NCI-H2107 treated with DMSO at 0.1 percent for 48 hours (cell line): ENCODE data around the gene ZNF331.

Experiments
- DNase-seq: peaks from one replicate; lab custom pipeline; 2025; ENCODE audit not compliant: unreplicated experiment; lab: John Stamatoyannopoulos, UW

Gene ZNF331

DNA sequence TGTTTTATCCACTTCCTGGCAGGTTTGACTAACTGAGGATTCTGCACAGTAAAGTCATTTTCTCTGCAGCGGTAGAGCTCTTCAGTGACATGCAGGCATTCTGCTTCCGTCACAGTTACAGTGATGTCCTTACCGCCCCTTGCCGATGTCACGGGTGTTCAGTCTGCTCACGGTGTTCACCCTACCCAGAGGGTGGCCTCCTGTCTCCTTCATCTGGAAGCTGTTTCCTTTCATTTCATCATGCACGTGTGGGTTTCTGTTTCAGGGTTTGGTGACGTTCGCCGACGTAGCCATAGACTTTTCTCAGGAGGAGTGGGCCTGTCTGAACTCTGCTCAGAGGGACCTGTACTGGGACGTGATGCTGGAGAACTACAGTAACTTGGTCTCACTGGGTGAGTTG, 33.4 kb downstream of the ZNF331 start:
- DNase-seq = no peak

DNA sequence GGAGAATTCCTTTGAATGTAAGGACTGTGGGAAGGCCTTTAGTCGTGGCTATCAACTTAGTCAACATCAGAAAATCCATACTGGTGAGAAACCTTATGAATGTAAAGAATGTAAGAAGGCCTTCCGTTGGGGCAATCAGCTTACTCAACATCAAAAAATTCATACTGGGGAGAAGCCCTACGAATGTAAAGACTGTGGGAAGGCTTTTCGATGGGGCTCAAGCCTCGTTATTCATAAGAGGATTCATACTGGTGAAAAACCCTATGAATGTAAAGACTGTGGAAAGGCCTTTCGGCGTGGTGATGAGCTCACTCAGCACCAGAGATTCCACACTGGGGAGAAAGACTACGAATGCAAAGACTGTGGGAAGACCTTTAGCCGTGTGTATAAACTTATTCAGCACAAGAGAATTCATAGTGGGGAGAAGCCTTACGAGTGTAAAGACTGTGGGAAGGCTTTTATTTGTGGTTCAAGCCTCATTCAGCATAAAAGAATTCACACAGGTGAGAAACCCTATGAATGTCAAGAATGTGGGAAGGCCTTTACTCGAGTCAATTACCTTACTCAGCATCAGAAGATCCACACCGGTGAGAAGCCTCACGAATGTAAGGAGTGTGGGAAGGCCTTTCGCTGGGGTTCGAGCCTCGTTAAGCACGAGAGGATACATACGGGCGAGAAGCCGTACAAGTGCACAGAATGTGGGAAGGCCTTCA, 39.2 kb downstream of the ZNF331 start:
- no peak for DNase-seq

DNA sequence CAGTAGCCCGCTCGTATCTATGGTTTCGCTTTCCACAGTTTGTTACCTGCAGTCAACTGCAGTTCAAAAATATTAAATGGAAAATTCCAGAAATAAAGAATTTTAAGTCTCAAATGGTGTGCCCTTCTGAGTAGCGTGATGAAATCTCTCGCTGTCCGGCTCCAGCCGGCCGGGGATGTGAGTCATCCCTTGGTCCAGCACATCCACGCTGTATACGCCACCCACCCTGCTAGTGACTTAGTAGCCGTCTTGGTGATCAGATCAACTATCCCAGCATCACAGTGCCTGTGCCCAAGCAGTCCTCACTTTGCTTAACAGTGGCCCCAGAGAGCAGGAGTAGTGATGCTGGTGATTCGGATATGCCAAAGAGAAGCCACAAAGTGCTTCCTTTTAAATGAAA, 40.0 kb downstream of the ZNF331 start:
- no peak for DNase-seq

DNA sequence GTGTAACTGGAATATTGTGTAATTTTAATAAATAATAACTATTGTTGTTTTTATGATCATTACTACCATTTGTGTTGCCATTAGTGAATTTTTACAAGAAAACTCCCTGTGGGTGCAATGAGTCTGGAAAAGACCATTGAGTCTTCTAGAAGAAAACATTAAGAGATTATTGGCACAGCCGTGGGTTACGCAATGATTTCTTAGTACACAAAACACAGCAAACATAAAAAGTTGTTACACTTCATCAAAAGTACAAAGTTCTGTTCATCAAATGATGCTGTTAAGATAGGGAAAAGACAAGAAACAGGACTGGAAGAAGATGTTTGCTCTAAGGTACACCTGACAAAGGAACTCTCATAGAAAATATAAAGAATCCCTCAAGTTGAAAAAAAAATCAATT, 41.6 kb downstream of the ZNF331 start:
- DNase-seq = no peak

DNA sequence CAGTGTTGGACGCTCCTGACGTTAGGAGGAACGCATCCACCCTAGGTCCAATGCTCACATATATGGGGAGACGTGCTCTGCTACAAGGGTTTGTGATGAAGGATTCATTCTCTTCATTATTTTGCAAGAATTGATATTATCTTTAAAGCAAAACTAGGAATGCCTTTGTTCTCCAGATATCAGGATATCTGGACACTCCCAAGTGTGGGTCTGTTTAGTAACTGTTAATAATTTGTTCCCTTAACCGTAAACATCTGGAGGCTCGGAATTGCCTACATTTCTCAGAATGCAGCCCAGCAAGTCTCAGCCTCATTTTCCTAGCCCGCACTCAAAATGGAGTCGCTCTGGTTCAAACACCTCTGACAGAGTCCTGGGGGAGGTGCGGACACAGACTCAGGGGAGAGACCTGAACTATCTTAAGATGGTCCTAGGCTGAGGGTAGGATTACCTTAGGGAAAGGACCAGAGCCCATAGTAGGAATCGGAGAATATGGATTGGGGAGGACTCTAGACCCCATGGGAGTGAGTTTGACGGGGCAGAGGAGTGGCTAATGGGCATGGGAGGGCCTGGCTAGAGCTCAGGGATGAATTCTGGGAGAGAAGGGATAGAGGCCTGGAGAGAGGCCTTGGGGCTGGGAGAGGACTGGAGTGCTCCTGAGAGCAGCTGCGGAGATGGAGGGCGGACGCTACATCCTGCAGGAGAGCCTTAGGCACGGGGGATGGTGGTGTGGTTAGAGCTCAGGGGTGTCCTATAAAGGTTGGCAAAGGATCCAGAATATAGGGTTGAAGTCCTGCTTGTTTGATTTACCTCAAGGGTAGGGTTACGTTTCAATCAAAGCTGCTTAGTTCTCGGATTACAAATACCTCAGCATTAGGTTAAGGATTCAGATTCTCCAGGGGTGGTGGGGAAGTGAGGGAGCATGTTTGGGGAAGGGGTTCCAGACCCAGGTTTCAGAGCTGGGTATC, 43.2 kb downstream of the ZNF331 start:
- DNase-seq = no peak

DNA sequence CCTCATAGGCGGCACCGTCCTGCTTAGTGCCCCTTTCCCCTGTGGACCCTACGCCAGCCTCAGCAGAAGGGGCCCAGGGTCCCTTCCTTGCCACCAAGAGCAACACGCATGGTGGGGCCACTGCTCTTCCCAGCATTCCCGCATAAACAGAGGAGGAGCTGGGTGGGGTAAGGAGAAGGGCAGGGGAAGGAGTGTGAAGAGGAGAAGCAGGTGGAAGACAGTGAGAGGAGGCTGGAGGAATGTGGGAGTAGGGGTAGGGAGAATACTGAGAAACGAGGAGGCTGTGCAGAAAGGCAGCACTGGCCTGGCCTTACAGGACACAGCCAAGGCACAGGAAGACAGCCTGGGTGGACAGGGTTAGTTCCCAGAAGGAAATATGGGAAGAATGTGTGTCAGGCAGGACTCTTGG, 43.9 kb downstream of the ZNF331 start:
- no peak for DNase-seq

DNA sequence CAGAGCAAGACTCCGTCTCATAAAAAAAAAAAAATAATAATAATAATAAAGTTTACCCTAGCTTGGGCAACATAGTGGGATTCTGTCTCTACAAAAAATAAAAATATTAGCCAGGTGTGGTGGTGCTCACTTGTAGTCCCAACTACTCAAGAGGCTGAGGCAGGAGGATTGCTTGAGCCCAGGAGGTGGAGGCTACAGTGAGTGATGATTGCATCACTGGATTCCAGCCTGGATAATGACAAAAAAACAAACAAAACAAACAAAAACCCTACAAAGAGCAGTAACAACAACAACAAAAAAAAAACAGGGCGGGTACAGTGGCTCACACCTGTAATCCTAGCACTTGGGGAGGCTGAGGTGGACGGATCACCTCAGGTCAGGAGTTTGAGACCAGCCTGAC, 45.2 kb downstream of the ZNF331 start:
- no peak for DNase-seq

DNA sequence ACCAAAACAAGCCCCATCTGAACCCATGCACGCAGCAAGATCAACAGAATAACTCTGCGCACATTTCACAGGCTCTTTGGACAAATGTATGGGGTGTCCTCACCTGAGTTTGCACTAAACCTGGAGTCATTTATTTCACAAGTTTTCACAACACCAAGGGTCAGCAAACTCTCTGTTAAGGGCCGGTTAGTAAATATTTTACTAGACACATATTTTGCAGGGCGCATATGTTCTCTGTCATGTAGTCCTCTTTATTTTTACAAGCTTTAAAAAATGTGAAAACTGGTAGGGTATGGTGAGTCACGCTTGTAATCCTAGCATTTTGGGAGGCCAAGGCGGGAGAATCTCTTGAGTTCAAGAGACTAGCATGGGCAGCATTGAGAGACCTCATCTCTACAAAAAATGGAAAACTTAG, 48.3 kb downstream of the ZNF331 start:
- DNase-seq = no peak

DNA sequence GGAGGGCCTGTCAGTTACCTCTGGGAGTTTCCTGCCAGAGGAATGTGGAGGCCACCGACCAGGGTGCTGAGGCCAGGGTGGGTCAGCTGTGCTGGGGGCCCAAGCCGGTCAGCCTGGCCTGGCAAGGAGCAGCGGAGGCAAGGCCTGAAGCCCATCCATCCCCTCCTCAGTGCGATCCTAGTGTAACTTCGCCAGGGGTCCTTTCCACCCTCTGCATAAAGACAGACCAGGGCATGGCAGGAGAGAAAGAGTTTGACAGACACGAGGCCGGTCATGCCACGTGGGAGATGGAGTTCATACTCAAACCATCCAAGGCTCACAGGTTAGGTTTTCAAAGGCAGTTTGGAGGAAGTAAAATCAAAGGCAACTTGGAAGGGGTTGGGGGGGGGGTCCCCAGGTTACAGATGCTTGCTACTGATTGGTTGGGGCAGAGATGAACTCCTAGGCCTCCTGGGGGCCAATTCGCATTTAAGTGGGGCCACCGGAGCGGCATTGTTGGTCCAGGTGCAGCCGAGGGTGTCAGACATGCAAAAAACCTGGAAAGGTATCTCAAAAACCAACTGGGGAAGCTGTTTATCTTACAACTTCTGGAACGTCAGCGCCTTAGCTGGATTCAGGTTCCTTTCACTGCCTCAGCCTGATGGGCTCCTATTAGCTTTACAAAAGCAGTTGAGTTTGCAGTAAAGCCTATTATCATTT, 57.0 kb downstream of the ZNF331 start:
- DNase-seq = no peak

DNA sequence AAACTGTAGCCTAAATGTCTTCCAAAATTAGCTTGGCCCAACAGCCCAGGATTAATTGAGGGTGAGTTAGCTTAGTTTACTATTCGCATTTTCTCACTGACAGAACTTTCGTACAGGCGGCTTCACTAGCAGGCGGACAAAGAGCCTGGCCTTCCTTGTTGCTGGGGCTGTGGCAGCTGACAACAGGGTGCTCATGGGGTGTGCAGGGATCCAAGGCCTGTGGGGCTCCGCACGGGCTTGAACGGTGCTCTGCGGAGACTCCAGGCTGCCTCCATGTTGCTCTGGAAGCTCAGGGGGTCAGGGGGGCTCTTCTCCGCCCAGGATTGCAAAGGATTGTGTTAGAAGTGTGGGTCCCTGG, 57.5 kb downstream of the ZNF331 start:
- DNase-seq = no peak

DNA sequence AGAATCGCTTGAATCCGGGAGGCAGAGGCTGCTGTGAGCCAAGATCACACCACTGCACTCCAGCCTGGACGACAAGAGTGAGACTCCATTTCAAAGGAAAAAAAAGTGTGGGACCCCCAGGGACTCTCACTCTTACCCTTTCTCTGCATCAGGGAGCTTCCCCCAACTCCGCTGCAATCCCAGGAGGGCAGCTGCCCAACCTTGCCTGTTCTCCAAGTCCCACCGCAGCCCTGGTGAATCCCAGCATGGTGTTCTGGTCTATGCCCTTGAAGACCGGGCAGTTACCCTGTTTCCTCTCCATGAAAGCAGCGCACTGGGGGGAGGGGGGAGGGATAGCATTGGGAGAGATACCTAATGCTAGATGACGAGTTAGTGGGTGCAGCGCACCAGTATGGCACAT, 58.1 kb downstream of the ZNF331 start:
- no peak for DNase-seq

DNA sequence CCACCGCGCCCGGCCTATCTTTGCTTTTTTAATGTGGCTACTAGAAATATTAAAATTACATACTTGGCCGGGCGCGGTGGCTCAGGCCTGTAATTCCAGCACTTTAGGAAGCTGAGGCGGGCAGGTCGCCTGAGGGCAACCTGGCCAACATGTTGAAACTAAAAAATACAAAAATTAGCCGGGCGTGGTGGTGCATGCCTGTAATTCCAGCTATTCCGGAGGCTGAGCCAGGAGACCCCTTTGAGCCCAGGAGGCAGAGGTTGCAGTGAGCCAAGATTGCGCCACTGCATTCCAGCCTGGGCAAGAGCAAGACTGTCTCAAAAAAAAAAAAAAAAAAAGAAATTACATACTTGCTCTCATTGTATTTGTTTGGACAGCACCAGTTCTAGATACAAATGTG, 59.1 kb downstream of the ZNF331 start:
- no peak for DNase-seq

DNA sequence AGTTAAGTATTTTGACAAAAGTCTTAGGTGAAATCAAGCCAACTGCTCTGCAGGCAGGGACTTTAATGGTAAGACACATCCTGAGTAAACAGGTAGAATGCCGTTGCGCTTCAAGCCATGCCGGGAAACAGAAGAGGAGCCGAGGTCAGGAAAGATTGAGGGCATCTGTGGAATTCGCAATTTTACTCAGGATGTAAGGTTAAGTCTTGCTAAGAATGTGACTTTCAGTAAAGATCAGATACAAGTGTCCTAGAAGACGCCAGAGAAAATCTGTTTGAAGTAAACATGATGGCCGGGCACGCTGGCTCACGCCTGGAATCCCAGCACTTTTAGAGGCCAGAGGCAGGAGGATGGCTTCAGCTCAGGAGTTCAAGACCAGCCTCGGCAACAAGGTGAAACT, 60.4 kb downstream of the ZNF331 start:
- DNase-seq = no peak

DNA sequence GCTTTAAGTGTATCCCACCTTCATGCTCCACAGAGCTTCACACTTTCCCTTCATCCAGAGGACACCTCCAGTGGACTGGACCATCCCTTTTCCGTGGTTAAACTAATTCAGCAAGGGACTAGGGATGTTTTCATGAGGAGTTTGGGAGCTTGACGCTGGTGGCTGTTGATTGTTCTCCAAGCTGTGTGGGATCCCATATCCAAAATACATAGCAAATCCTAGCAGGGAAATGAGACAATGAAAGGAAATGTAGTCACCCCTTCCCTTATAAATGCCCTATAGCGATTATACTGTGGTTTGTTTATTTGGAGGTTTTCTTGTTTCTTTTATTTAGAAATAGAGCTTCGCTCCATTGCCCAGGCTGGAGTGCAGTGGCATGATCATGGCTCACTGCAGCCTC, 62.3 kb downstream of the ZNF331 start:
- no peak for DNase-seq

DNA sequence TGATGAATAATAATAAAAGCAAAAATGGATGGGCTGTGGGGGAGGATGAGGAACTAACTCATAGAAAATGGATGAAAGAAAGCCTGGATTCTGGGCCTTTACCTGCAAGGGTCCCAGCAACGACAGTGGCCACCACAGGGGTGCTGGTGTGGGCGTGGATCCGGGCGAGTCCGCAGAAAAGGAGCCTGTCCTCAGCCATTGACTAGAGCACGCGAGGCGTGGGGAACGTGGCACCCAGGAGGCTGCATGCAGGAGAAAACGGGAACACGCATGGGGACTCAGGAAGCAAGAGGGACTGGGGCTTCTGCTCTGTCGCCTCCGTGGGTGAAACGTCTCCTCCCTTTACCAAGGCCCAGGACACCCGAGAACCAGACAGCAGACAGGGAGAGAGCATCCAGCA, 68.1 kb downstream of the ZNF331 start:
- no peak for DNase-seq

DNA sequence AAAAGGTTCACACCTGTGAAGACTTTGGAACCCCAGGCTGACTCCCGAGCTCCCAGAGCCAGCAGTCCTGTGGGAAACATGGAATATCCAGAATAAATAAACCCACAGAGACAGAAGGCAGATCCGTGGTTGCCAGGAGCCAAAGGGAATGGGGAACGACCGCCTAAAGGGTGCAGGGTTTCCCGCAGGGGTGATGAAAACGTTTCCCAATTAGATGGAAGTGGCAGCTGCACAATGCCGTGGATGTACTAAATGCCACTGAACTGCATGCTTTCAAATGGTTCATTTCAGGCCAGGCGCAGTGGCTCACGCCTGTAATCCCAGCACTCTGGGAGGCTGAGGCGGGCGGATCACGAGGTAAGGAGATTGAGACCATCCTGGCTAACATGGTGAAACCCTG, 70.4 kb downstream of the ZNF331 start:
- no peak for DNase-seq

DNA sequence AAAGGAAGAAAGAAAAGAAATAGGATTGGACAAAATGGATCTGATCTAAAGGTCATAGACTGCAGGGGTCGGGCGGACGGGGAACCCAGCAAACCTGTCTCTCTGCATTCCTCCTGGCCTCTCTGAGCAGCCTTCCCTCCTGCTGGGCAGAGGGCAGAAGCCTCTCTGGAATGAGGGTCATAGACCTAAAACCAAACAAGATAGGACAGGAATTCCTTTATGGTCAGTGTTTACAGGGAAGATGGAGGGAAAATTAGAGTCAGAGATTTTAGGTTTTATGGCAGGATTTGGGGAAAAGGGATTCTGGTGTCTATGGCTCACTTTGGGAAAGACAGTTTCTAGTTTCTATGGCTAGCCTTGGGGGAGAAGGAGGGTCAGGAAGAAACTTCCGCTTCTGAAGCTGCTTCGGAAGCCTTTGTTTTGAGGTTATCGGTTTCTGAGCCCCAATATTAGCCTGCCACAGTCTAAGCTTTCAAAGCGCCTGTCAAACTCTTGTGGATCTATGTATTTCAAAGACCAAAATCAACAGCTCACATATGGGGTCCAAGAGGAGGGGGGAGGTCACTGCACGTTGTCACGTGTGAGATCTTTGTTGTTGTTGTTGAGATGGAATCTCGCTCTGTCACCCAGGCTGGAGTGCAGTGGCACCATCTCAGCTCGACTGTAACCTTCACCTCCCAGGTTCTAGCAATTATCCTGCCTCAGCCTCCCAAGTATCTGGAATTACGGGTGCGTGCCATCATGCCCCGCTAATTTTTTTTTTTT, 75.0 kb downstream of the ZNF331 start:
- no peak for DNase-seq

DNA sequence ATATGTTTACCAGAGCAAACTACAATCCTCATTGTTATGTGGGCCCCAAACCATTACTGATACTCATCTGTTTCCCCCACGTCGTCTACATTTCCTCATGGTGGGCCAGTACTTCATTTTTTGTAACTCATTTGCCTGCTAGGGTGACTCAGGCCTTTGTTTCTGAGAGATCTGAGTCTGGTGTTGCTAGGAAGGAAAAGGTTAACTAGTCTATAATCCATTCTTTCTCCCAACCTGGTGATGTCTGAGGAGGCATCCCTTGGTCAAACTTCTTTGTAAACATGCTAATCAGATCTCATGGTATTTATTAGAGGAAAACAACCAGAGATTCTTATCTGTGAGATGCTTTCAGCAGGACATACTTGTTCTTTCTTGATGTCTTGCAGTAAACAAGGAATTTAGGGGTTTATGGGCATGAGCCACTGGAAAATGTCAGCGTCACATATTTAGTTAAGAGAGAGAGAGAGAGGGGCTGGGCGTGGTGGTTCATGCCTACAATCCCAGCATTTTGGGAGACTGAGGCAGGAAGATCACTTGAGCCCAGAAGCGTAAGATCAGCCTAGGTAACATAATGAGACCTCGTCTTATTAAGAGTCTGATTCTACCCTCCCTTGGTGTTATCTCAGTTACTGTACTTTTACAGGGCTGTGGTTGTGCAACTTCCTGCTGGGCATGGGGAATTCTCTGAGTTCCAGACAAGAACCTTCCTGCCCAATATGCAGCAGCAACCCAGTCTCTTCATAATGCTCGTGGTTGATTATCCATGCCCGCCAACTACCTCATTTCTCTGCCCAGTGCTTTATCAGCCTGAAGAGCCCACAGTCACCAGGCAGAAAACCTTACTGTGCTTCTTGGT, 84.2 kb downstream of the ZNF331 start:
- no peak for DNase-seq

DNA sequence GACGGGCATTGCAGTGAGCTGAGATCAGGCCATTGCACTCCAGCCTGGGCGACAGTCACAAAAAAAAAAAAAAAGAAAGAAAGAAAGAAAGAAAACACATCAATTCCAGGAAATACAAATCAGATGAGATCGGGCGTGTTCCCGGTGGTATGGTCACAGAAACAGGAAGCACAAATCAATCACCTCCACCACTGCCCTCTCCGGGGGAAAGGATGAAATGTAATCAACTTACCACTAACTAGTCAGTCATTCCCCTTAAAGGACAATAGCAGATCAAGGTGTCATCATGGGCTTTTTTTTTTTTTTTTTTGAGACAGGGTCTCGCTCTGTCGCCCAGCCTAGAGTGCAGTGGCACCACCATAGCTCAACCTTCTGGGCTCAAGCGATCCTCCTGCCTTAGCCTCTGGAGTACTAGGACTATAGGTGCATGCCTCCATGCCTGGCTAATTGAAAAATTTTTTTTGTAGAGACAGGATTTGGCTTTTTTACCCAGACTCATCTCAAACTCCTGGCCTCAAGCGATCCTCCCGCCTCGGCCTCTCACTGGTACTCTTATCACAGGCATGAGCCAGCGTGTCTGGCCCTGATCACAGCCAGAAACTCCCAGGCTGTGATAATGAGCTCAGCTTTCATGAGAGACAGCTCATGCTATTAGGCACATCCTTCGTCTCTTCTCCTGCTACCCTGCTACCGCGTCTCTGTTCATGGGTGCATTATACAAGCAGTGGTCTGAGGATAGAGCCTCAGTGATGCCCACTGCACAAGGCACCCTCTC, 87.0 kb downstream of the ZNF331 start:
- DNase-seq = no peak
